ENCODE data around the gene STK33.
"Not testable (repeated sequence)": the region's sequence is repeated elsewhere in the genome, so short reads cannot be mapped to it uniquely, and the experiment has no call there.

Gene STK33

DNA sequence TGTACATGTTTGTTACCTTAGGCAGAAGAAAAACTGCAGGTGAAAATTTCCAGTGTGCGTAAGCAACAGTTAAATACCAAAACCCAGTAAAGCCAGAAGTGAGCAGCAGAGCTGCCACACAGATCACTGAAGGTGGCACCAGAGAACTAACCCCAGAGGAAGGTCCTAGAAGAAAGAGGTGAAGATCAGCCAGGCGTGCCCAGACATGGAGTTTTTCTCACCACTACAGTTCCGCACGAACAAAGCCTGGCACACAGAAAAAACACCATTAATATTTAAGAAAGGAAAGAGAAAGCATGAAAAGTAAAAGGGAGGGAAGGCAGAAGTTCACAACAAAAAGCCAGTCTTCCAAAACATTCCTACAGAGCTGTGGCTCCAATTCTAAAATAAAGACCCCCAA is 60.7 kb downstream of the STK33 start:
- DNase-seq = no peak

DNA sequence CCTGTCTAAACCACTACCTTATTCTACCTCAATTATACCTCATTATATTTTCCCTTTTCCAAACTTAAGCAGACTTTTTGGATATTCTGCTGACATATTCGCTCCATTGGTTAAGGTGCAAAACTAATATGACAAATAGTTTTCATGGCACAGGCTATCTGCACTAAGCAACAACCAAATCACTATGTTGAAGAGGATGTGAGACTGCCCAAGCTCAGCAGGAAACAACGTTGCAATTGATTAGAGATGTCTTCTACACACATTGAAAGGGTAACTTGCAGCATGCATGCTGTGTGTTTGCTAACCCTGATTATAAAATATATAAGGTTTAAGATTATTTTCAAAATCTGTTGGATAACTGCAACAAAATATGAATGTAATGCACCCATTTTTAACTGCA is 61.6 kb downstream of the STK33 start:
- DNase-seq = no peak

DNA sequence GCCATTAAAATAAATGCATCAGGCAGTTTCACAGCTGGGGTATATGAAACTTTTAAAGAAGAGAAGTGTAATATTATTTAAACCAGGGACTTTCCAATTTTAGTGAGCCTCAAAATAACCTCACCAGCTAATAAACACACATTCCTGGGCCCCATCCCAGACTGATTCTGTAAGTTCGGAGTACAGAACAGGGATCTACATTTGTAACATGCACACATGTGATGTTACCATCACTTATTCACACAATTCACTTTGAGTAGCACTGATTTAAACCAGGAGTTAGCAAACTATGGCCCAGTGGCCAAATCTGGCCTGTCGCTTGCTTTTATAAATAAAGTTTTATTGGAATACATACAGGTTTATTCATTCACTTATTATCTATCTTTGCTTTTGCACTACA is 62.0 kb downstream of the STK33 start:
- no peak for DNase-seq

DNA sequence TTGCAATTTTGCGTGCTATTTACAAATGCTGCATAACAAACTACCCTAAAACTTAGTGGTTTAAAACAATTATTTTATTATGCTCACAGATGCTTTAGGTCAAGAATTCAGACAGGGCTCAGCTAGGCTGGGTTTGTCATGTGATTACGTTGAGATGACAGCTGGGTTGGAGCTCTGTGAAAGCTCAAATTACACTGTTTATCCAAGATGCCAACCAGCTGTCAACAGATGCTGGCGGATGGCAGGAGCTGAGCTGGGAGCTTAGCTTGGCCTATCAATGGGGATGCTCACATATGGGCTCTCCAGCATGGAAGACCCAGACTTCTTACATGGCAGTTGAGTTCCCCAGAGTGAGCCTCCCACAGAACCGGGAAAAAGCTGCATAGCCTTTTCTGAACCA is 62.7 kb downstream of the STK33 start:
- no peak for DNase-seq

DNA sequence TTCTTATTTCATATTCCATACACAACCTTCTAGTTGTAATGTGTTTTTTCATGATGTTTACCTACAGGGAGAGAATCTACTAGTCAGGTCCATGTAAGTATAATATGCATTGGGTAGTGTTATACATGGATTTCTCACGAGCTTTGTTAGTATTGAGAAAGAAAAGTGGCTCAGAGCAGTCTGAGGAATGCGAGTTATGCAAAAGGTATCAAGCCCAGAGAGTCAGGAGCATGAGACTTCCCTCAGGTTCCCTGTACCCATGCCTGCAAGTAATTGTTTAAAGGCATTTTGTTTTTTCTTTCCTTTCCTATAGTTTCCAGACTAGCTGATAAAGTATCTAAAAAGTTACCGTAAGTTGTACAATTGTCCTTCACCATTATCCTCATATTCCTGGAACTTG is 66.1 kb downstream of the STK33 start:
- DNase-seq = no peak

DNA sequence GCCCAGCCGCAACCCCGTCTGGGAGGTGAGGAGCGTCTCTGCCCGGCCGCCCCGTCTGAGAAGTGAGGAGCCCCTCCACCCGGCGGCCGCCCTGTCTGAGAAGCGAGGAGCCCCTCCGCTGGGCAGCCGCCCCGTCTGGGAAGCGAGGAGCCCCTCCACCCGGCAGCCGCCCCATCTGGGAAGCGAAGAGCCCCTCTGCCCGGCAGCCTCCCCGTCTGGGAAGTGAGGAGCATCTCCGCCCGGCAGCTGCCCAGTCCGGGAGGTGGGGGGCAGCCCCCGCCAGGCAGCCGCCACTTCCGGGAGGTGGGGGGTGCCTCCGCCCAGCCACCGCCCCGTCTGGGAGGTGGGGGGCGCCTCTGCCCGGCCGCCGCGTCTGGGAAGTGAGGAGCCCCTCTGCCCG is 70.6 kb downstream of the STK33 start:
- DNase-seq = no peak

DNA sequence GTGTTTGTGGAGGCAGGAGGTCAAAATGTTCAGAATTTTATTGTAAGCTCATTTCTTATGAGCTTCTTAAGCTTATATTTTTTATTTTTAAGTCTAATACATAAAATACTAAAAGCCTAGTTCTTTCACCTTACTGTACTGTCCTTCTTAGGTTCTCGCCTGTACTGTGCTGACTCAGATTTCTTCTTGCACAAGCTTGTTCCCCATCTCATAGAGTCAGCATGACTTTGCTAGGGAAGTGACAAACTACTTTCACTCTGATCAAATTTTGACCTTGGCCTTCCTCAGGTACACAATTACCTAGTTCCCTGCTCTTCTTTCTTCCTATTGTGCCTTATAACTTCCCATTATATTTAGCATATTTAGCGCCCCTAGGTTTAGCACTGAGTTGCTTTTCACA is 81.5 kb downstream of the STK33 start:
- peak; percentile 12 to 24 for DNase-seq

DNA sequence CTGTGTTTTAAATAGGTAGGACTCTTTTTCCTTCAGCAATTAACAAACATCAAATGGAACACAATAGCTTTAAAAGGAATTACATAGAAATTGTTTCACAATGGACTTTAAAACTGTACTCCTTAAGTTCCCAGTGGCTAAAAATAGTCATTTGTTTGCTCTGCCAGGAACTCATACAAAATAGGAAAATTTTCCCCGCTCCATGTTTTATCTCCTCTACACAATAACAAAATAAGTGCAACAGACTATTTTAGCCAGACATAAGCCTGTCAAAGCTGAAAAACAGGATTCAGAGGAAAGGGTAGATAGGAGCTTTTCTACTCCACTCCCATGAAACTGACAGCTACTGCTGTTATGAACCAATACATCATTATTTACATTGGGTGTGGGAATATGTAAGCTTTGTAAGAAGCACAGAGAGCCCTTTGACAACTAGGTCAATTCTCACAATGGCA is 90.1 kb downstream of the STK33 start:
- DNase-seq = no peak

DNA sequence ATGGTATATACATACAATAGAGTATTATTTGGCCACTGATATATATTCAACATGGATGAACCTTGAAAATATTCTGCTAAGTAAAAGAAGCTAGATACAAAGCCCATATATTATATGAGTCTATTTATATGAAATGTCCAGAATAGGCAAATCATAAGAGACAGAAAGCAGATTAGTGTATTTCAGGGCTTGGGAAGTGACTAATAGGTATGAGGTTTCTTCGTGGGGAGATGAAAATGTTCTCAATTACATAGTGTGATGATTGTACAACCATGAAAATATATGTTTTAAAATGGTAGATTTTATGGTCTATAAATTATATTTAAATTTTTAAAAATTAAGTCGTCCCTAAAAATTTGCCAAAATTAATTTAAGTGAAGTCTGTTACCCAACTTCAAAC is 92.2 kb downstream of the STK33 start:
- DNase-seq = no peak

DNA sequence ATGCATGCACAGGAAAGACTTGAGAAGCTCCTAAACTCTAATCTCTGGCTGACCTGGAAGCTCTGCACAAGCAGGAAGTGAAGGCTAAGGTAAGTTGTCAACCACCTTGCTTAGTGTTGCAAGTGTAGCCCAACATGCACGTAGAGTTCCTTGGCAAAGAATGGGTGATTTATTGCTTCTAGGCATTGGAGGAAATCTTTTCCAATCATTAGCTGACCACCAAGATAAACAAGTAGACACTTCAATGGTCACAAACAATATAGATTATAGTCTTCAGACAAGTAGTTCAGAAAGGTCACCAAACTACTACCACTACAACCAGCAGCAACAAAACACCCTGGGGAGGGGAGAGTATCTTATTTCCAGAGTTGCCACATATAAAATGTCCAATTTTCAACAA is 105.6 kb downstream of the STK33 start:
- DNase-seq = no peak

DNA sequence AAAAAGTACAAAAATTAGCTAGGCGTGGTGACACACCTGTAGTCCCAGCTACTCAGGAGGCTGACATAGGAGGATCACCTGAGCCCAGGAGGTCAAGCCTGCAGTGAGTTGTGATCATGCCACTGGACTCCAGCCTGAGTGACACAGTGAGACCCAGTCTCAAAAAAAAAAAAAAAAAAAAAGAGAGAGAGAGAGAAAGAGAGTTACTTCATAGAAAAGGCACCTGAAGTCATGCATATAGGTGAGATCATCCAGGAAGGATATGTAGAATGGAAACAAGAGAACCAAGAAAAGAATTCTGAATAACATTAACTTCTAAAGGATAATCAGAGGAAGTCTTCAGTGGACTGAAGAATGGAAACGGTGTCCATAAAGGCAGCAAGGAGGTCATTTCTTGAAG is 106.8 kb downstream of the STK33 start:
- no peak for DNase-seq

DNA sequence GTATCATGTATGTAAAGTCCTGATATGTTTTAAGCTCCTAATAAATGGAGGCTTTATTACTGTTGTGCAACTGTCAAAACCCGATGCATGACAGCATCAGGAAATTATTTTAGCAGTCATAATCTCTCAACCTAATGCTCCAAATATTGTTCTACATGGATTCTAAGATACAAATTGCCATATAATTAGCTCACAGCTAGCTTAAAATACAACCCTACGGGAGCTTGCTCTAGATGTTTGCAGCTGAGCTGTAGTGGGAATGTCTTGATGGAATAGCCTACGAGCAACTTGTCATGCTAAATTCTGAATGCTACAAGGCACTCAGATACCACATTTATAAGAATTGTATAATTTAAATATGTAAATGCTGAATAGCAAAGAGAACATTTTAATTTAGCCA is 109.8 kb downstream of the STK33 start:
- no peak for DNase-seq

DNA sequence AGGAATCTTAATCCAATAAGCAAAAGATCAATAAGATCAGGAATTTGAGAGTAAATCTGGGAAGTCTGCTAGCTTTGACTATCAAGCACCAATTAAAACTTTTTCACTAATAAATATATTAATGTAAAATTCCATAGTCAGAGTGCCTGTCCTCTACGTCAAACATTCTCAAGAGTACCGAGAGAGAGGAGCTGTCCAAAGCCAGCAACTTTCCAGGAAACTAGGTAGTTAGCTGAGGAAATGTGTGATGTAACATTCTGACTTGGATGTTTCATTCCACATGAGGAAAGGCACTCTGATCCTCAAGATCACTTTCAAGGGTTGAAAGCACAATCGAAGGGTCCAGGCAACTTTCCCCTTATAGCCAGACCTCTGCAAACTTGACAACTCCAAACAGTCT is 113.2 kb downstream of the STK33 start:
- no peak for DNase-seq

DNA sequence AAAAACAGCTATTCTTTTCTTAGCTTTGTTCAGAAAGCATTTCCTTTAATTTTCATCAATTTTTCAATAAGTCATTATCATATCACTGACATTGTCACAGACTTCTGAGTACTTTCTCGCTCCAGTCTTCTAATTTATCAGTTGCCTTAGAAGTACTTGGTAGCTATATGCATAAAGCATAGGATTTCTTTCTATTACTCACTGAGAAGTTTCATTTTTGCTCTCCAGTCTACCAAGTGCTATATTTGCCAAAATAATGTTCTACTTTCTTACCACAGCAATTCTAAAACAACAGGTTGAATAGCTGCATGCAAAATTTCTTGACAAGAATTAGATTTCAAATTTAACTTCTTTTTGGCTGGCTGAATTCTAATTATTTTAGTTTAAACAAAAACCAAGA is 116.3 kb downstream of the STK33 start:
- DNase-seq = no peak

DNA sequence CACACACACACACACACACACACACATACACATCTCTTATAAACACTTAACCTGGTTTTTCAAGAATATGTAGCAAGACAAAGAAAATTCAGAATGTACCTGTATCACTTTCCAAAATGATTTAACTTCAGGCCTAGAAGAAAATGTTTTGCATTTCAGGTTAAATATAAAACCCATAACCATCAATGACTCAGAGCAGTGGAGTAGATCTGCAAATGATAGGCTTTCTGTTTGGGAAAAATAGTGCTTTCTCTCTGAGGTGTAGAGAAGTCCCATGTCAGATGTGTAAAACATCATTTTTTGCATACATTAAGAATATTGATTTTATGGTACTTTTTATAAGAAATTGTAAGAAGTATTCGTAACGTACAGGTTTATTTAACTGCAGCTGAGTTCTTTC is 116.9 kb downstream of the STK33 start:
- DNase-seq = no peak

DNA sequence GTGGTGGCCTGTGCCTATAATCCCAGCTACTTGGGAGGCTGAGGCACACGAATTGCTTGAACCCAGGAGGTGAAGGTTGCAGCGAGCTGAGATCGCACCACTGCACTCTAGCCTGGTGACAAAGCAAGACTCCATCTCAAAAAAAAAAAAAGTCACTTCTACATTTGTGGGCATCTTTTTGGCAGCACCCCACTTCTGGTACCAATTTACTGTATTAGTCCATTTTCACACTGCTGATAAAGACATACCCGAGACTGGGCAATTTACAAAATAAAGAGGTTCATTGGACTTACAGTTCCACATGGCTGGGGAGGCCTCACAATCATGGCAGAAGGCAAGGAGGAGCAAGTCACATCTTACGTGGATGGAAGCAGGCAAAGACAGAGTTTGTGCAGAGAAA is 126.2 kb downstream of the STK33 start:
- DNase-seq = not testable (repeated sequence)

DNA sequence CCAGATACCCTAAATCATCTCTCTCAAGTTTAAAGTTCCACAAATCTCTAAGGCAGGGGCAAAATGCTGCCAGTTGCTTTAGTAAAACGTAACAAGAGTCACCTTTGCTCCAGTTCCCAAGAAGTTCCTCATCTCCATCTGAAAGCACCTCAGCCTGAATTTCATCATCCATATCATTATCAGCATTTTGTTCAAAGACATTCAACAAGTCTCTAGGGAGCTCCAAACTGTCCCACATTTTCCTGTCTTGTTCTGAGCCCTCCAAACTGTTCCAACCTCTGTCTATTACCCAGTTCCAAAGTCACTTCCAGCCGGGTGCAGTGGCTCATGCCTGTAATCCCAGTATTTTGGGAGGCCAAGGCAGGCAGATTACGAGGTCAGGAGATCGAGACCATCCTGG is 126.7 kb downstream of the STK33 start:
- not testable (repeated sequence) for DNase-seq

DNA sequence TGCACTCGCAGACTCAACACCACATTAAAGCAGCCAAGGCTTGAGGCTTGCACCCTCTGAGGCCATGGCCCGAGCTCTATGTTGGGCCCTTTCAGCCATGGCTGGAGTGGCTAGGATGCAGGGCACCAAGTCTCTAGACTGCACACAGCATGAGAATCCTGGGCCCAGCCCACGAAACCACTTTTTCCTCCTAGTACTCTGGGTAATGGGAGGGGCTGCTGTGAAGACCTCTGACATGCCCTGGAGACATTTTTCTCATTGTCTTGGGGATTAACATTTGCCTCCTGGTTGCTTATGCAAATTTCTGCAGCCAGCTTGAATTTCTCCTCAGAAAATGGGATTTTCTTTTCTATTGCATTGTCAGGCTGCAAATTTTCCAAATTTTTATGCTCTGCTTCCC is 127.1 kb downstream of the STK33 start:
- not testable (repeated sequence) for DNase-seq

DNA sequence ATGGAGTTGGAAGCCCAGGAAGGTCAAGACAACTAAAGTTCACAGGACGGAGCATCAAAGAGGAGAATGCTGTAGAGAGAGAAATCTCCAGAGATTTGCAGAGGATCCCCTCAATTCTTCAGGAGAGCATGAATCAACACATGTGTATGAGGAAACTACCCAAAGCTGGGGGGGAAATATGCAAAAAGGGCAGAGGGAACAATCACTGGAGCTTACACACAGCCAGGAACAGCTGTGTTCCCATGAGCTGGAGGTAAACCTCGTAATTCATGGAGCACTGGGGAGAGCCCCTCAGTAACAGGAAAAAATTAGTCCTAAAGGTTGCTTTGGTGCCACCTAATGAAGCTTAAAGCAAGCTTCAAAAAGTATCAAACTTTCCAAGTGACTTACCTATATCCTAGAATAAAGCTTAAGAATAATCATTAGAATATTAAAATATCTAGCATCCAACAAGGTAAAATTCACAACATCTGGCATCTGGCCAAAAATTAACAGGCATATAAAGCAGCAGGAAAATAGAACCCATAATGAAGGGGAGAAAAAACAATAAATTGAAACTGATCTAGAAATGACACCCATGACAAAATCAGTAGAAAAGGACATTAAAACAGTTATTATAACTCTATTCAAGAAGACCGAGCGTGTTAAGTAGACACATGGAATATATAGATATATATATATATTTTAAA is 134.2 kb downstream of the STK33 start:
- DNase-seq = no peak

DNA sequence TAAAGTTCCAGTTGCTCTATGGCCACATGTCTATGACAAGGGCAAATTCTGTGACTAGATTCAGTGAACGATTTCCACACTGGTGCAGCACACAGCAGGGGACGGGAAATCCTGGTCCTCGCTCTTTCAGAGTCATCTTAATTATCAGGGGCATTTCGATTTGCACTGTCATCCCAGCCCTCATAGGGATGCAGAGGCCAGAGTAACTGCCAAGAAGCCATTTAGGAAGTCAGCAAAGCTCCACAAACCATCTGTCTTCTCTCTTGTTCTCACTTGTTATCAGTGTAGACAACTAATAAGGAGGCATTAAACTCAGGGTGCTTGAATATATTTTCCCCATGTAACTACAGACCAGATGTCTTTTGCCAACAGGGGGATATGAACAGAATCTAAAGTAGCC is 151.7 kb downstream of the STK33 start:
- no peak for DNase-seq

DNA sequence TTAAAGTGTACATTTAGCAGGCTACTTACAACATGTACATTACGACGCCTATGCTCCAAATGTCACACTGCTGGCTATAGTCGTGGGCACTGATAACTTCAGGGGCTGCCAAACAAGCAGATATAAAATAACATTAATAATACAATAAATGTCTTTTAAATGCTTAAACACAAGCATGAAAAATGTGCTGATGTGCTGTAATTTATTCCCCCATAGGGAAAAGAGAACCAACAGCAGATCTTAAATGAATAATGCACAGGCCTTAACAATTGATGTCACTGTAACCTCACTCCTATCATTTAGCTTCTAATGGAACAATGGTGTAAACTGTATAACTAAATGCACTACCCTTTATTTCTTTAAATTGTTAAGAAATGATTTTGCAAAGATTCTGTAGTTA is 153.4 kb downstream of the STK33 start:
- no peak for DNase-seq

DNA sequence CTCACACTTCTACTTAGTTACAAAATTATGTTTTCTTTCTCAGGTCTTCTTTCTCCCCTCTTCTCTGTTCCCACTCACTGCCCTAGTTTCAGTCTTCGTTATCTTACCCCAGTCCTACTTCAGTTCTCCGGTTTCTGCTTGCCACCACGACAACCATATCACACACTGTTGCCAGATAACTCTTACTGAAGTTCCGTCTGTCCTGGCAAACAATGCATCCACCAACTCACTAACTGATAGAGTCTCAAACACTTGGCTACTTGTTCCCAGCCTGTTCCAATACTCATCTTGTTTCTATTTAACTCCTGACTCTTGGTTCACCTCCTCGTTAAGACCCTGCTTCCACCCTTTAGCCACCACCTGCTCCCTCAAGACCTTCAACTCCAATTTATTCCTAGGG is 164.5 kb downstream of the STK33 start:
- DNase-seq = no peak

DNA sequence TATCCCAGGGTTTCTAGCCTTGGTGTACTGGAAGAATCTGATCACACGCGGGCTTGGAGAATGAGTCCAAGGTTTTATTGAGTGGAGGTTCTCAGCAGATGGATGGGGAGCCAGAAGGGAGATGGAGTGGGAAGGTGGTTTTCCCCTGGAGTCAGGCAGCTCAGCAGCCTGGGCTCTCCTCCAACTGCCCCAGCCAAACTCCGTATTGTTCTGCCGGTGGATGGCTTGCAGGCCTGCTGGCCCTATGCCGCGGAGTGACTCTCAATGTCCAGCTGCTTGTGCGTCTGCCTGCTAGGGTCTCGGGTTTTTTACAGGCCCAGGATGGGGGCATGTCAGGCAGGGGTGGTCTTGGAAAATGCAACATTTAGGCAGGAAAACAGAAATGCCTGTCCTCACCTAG is 168.0 kb downstream of the STK33 start:
- no peak for DNase-seq

DNA sequence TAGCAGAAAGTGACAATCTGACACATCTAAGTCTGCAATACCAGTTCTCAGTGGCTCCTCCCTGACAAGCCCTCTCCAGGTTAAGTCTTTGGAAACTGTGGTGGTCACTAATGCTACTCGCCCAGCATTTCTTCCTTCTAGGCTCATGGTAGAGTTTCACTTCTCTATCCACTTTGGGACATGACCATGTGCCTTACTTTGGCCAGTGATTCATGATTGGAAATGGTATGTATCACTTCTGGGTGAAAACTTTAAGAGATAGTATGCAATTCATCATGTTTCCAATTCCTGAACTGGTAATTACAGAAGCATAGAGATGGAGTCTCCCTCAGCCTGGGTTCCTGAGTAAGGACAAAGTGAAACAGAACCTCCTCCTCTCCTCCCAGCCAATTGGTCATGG is 178.8 kb downstream of the STK33 start:
- peak; percentile 20 to 33 for DNase-seq

DNA sequence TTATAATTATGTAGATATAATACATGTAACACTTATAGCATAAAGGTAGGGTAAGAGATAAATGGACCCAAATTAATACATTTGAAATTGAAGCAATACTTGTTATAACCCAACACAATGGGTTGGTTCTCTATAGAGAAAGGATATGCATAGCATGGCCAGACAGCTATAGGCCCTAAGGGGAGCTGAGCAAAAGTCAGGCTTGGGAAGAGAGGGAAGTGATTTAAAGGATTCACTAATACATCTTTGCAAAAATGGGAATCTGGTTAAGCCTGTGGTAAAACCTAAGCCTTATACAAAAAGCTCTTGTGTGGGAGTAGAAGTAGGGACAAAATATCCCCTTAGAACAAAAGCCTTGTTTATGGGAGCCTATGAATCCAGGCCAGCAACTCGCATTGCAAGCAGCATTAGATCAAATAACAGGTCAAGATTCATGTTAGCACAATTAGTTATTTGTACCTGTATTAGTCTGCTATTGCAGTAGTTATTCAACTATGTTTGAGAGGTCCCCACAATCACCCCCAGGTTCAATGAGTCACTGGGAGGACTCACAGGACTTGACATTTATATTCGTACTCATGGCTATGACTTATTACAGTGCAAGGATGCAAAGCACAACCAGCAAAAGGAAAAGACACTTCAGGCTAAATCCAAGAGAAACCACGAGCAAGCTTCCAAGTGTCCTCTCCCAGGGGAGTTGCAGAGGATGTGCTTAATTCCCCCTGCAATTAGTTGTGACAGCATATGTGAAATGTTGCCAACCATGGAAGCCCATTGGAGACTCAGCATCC is 185.7 kb downstream of the STK33 start:
- DNase-seq = no peak

Data from inflammatory macrophage treated with lipopolysaccharide for 1 hour (primary cell).